Transverse colon (tissue), 3 donors: Measurements from ENCODE around the gene TCP11.

ENCODE experiments used
- EP300 ChIP-seq: sonication (generic); formaldehyde crosslinking; IDR thresholded peaks from one replicate; pipeline ENCODE4 v1.6.1; 2017; ENCODE audit warnings: antibody characterized with exemption, low read depth
- POLR2A ChIP-seq: fragments of 450-650 bp; IDR thresholded peaks from one replicate; pipeline ENCODE4 v1.6.1; 2016; ENCODE audit warnings: antibody characterized with exemption, mild to moderate bottlenecking, moderate library complexity
- TF ChIP-seq, protein P1 (sequence below), 5 experiments: fragments of 200-600 bp in 3 of 5; fragments of 450-650 bp in 2 of 5; sonication (generic) in 3 of 5; IDR thresholded peaks; 1 replicate in 2 of 5; 2 replicates in 3 of 5; pipeline ENCODE4 v1.5.1; 2016 to 2017; ENCODE audit warnings: antibody characterized with exemption in 5 of 5, inconsistent platforms in 3 of 5, mild to moderate bottlenecking in 2 of 5, moderate library complexity in 1 of 5

DNA sequence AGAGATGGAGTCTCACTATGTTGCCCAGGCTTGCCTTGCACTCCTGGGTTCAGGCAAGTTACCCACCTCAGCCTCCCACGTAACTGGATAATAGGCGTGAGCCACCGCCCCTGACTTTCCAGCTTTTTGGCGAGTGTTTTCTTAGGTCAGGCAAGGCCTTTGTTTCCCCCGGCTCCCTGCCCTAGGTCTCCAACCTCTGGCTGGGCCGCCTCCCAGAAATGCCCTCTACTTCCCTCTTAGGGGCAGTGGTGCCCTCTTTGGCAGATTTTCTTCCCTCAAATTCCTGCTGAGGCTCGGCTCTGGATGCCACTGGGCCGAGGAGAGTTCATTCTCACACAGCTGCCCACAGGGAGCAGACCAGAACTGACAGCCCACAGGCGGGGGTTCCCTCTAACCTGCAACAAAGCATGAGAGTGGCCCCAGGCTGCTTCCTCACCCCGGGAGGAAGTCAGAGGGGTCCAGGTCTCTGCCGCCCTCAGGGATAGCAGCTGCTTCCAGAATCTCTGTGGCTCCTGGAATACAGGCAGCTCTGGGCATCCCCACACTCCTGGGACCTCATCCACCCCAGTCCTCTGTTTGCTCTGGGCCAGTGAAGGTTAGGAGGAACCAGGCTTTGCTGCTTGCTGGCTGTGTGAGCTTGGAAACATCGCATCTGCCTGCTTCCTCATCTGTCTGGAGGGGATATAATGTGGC lies 56.5 kb downstream of the TCP11 start:
- TF ChIP-seq, protein P1, sequence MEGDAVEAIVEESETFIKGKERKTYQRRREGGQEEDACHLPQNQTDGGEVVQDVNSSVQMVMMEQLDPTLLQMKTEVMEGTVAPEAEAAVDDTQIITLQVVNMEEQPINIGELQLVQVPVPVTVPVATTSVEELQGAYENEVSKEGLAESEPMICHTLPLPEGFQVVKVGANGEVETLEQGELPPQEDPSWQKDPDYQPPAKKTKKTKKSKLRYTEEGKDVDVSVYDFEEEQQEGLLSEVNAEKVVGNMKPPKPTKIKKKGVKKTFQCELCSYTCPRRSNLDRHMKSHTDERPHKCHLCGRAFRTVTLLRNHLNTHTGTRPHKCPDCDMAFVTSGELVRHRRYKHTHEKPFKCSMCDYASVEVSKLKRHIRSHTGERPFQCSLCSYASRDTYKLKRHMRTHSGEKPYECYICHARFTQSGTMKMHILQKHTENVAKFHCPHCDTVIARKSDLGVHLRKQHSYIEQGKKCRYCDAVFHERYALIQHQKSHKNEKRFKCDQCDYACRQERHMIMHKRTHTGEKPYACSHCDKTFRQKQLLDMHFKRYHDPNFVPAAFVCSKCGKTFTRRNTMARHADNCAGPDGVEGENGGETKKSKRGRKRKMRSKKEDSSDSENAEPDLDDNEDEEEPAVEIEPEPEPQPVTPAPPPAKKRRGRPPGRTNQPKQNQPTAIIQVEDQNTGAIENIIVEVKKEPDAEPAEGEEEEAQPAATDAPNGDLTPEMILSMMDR (IDR thresholded peaks at IDR 0.05), result no peak
- no peak for TF ChIP-seq POLR2A
- no peak for TF ChIP-seq EP300
